ENCODE results near the gene RBX1.

RBX1 gene

GRCh38 chr22:41022470-41023298, 71.5 kb downstream of the RBX1 start (continued):
- TF ChIP-seq ZNF335 (tag by site-specific recombination; conservative IDR thresholded peaks at IDR 0.05) (peak; percentile 91), ZNF514 (tag by site-specific recombination; IDR thresholded peaks at IDR 0.05) (no peak), ZNF362 (tag by site-specific recombination; IDR thresholded peaks at IDR 0.05) (no peak), ZNF529 (tag by site-specific recombination; IDR thresholded peaks at IDR 0.05; ENCODE audit: insufficient replicate concordance) (no peak), HOXC10 (CRISPR knock-in tag; IDR thresholded peaks at IDR 0.05) (no peak), ZSCAN5A (tag by site-specific recombination; IDR thresholded peaks at IDR 0.05) (peak; percentile 88), ZNF202 (tag by site-specific recombination; IDR thresholded peaks at IDR 0.05; ENCODE audit: borderline replicate concordance) (no peak), PRDM1 (tag by site-specific recombination; IDR thresholded peaks at IDR 0.05) (no peak), ZNF768 (tag by site-specific recombination; IDR thresholded peaks at IDR 0.05) (no peak), YY1 (tag by site-specific recombination; IDR thresholded peaks at IDR 0.05) (no peak; the same call in 1 of the 2 replicates), KLF1 (tag by site-specific recombination; IDR thresholded peaks at IDR 0.05) (peak; percentile 94), ZNF311 (tag by site-specific recombination; IDR thresholded peaks at IDR 0.05; ENCODE audit: borderline replicate concordance) (no peak), HOXD13 (CRISPR knock-in tag; IDR thresholded peaks at IDR 0.05; ENCODE audit: borderline replicate concordance) (no peak), WT1 (tag by site-specific recombination; IDR thresholded peaks at IDR 0.05) (peak; percentile 48), GLIS1 (tag by site-specific recombination; IDR thresholded peaks at IDR 0.05) (peak; percentile 88), ELK4 (IDR thresholded peaks at IDR 0.05; ENCODE audit: borderline replicate concordance, low read depth, low read length) (no peak)
- TF ChIP-seq, protein P1, sequence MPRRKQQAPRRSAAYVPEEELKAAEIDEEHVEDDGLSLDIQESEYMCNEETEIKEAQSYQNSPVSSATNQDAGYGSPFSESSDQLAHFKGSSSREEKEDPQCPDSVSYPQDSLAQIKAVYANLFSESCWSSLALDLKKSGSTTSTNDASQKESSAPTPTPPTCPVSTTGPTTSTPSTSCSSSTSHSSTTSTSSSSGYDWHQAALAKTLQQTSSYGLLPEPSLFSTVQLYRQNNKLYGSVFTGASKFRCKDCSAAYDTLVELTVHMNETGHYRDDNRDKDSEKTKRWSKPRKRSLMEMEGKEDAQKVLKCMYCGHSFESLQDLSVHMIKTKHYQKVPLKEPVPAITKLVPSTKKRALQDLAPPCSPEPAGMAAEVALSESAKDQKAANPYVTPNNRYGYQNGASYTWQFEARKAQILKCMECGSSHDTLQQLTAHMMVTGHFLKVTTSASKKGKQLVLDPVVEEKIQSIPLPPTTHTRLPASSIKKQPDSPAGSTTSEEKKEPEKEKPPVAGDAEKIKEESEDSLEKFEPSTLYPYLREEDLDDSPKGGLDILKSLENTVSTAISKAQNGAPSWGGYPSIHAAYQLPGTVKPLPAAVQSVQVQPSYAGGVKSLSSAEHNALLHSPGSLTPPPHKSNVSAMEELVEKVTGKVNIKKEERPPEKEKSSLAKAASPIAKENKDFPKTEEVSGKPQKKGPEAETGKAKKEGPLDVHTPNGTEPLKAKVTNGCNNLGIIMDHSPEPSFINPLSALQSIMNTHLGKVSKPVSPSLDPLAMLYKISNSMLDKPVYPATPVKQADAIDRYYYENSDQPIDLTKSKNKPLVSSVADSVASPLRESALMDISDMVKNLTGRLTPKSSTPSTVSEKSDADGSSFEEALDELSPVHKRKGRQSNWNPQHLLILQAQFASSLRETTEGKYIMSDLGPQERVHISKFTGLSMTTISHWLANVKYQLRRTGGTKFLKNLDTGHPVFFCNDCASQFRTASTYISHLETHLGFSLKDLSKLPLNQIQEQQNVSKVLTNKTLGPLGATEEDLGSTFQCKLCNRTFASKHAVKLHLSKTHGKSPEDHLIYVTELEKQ (tag by site-specific recombination; IDR thresholded peaks at IDR 0.05; ENCODE audit: borderline replicate concordance): peak; percentile 69; the same call in 1 of the 2 replicates
- TF ChIP-seq, protein P2, sequence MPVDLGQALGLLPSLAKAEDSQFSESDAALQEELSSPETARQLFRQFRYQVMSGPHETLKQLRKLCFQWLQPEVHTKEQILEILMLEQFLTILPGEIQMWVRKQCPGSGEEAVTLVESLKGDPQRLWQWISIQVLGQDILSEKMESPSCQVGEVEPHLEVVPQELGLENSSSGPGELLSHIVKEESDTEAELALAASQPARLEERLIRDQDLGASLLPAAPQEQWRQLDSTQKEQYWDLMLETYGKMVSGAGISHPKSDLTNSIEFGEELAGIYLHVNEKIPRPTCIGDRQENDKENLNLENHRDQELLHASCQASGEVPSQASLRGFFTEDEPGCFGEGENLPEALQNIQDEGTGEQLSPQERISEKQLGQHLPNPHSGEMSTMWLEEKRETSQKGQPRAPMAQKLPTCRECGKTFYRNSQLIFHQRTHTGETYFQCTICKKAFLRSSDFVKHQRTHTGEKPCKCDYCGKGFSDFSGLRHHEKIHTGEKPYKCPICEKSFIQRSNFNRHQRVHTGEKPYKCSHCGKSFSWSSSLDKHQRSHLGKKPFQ (tag by site-specific recombination; IDR thresholded peaks at IDR 0.05): no peak

Data from HEK293 (cell line).